Measurements from ENCODE around the gene GPATCH8.

Gene GPATCH8

GRCh38 chr17:44353672-44354331, 149.4 kb downstream of the GPATCH8 start:
- DNase-seq, result peak; percentile 12

- no peak for DNase-seq
Measured at GRCh38 chr17:44352828-44353671, 150.2 kb downstream of the GPATCH8 start.

- no peak for DNase-seq
Measured at GRCh38 chr17:44351961-44352827, 151.0 kb downstream of the GPATCH8 start.

GRCh38 chr17:44351464-44351863, 151.7 kb downstream of the GPATCH8 start:
- no peak for DNase-seq

- peak; percentile 75 for DNase-seq
Measured at GRCh38 chr17:44350733-44351226, 152.4 kb downstream of the GPATCH8 start.

- DNase-seq, result no peak
Measured at GRCh38 chr17:44349553-44350070, 153.6 kb downstream of the GPATCH8 start.

- no peak for DNase-seq
Measured at GRCh38 chr17:44348988-44349364, 154.2 kb downstream of the GPATCH8 start.

- no peak for DNase-seq
Measured at GRCh38 chr17:44348234-44348987, 154.8 kb downstream of the GPATCH8 start.

Data from activated naive CD4-positive, alpha-beta T cell treated with Interleukin-2 at 50 U/mL for 16 hours (primary cell).